Renal cortical epithelial cell (primary cell): ENCODE data around the gene CHST7. TPM values are rescaled to one million over a fixed set of nuclear protein-coding genes. Genes with fewer than 3 reads are reported as not detected.
A peak's percentile ranks its signal among the peaks of the same experiment; 100 is the strongest.
"Not testable (repeated sequence)": the region's sequence is repeated elsewhere in the genome, so short reads cannot be mapped to it uniquely, and the experiment has no call there.

Experiments used
- DNase-seq: peaks from one replicate; pipeline ENCODE4 v3.0.0-alpha.2; 2011; ENCODE audit warnings: low read depth
- total RNA-seq: library from RNA; depleted of rRNA; stranded (reverse); fragments of >200 nt; gene quantifications from 2 replicates; pipeline ENCODE4 v1.2.3, GENCODE V29; 2014

CHST7 gene, protein sequence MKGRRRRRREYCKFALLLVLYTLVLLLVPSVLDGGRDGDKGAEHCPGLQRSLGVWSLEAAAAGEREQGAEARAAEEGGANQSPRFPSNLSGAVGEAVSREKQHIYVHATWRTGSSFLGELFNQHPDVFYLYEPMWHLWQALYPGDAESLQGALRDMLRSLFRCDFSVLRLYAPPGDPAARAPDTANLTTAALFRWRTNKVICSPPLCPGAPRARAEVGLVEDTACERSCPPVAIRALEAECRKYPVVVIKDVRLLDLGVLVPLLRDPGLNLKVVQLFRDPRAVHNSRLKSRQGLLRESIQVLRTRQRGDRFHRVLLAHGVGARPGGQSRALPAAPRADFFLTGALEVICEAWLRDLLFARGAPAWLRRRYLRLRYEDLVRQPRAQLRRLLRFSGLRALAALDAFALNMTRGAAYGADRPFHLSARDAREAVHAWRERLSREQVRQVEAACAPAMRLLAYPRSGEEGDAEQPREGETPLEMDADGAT
- 5.7 and 13.0 TPM in 2 replicates for total RNA-seq

DNA sequence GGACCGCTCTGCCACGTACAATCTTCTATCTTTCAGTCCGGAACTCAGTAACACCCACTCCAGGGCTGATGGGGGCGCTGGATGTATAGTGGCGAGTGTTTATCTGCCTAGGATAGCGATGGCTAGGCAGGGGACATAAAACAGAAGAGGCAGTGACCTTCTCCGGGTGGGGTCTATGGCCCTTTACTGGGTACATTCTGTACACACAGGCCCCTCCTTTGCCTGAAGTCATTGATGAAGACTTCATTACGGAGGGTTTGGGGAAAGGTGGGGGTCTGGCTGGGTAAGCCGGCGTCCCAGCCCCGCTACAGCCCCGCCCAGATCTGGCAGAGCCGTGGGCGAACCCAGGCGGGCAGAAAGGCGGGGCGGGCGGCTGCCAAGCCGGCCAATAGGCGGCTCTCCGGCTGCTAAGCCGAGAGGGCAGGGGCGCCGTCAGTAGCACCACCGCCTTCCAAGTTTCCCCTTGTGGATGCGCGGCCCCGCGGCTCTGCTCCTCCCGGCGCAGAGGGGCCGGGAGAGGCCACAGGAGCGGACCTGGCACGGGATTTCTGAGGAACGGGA is at the start of gene CHST7:
TSS of gene CHST7 (plus strand) at position 435 of the 561 bp plus-strand sequence. CDS start 167 bp downstream, outside the sequence.
- DNase-seq = no peak

GRCh38 chrX:46528640-46529039 is 44.9 kb upstream of the CHST7 start:
- DNase-seq = not testable (repeated sequence)

- not testable (repeated sequence) for DNase-seq
Measured at GRCh38 chrX:46529740-46530403, 43.7 kb upstream of the CHST7 start.

GRCh38 chrX:46530404-46530908 is 43.1 kb upstream of the CHST7 start:
- DNase-seq = not testable (repeated sequence)

GRCh38 chrX:46531442-46531841 is 42.1 kb upstream of the CHST7 start:
- DNase-seq = no peak

GRCh38 chrX:46543441-46543840 is 30.1 kb upstream of the CHST7 start:
- no peak for DNase-seq

- DNase-seq = not testable (repeated sequence)
Measured at GRCh38 chrX:46544527-46544926, 29.0 kb upstream of the CHST7 start.

DNA sequence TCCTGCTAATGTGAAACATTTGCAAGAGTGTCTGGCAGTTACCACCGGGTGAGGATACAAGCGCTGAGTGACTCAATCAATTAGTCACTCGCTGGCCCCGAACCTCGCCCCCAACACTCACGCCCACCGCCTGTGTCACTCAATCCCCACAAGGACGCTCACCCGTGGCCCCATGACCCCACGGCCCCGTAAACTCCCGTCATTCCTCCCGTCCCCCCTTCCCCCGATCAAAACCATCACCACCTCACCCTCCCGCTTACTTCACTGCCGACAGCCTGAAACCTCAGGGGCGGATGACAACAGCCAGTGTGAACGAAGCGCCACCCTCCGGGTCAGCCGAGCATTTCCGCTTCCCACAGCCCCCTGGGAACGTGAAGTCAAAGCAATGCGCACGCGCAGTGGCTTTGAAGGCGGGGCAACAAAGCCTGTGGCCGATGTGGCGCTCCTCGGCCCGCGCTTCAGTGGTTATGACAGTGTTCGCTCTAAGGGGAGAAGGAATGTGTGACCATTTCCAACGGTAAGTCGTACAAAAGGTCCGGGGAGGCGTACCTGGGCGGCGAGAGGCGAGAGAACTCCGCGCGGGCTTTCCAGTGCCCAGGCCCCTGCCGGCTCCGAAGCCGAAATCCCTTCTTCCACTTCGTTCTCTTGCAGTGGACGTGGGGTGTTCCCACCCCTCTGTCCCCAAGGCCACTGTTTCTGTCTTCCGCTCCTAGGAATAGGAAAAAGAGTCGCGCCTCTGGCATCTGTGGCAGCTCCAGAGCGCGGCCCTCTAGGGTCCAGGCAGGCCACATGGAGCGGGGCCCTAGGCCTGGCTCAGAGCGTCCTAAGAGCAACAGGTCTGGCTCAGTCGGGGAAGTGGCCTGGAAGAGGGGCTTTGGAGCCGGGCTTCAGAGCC is 28.2 kb upstream of the CHST7 start, which contains the start of gene ZNF674:
TSS of gene ZNF674 (minus strand) at position 311 of the 895 bp plus-strand sequence. CDS start 3,334 bp downstream, outside the sequence.
- peak; percentile 86 for DNase-seq

DNA sequence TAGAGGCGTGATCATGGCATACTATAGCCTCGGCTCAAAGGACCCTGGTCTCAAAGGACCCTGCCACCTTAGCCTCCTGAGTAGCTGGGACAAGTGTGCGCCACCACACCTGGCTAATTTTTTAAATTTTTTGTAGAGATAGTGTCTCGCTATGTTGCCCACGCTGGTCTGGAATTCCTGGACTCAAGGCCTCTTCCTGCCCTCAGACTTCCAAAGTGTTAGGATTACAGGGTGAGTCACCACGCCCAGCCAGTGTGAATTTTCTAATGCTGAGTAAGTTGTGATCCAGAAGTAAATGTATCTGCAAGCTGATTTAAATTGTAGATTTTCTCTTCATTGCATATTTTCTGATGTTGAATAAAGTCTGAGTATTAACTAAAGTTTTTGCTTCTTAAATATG is 25.7 kb upstream of the CHST7 start:
- peak; percentile 83 for DNase-seq

- no peak for DNase-seq
Measured at GRCh38 chrX:46549914-46550313, 23.7 kb upstream of the CHST7 start.

GRCh38 chrX:46551494-46552128 is 22.0 kb upstream of the CHST7 start:
- DNase-seq = no peak

DNA sequence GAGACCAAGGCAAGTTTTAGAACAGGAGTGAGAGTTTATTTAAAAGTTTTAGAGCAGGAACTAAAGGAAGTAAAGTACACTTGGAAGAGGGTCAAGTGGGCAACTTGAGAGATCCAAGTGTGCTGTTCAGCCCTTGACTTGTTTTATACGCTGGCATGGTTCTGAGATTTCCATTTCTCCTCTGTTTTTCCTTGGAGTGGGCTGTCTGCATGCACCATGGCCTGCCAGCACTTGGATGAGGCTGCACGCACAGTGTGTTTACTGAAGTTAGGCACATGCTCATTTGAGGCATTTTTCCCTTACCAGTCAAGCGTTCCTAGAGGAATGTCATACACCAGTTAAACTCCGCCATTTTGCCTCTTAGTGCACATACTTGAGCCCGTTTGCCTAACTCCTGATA is 19.6 kb upstream of the CHST7 start:
- DNase-seq = no peak

- no peak for DNase-seq
Measured at GRCh38 chrX:46554942-46555341, 18.6 kb upstream of the CHST7 start.

- DNase-seq = no peak
Measured at GRCh38 chrX:46559062-46559461, 14.5 kb upstream of the CHST7 start.

DNA sequence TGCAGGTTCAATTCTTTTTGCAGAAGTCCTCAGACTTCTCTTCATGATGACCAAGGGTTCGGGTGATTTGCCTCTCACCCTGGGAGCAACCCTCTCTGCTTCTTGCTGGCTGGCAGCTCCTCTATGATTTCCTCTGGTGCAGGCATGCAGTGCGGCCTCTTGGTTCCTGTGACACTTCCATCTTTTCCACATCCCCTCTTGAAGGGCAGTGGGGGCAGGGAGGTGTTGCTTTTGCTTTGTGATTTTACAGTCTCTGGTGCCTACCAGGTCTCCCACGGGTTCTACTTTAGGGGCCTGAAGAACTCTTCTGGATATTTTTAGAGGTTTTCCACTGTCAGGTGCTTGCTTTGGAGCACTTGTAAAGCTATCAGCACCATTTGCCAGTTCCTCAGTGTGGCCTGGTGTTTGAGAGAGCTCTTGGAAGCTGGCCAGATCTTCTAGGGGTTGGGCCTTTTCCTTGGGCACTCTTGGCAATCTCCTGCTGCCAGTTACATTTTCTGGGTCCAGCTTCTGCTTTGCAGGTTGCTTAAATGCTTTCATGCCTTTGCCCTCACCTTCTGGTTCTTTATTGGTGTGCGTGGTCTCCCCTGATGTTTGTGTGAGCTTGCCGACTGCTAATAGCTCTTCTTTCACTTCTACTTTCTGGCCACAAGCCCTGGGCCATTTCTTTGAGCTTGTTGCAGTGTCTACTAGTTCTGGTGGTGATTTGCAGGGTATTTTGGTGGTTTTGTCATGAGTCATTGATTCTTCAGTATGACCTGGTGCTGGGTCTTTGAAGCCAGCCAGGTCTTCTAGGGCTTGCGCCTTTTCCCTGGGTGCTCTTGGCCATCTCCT is 11.5 kb upstream of the CHST7 start:
- peak; percentile 57 for DNase-seq

DNA sequence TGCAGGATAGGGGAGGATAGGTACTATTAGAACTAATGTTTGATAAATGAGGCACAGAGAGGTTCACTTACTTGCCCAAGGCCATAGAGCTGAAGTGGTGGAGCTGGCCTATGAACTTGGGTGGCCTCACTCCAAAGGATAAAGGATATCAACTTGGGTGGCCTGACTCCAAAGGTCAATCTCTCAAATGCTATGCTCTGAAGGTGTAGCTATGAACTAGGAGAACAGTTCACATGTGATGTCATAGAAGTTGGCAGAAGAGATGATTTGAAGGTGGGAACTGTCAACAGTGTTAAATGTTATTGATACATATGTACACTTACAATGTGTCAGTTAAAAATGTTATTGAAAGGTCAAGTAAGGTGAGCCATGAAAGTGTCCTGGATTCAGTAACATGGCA is 6.2 kb upstream of the CHST7 start:
- no peak for DNase-seq

GRCh38 chrX:46569621-46570020 is 3.9 kb upstream of the CHST7 start:
- DNase-seq = no peak

DNA sequence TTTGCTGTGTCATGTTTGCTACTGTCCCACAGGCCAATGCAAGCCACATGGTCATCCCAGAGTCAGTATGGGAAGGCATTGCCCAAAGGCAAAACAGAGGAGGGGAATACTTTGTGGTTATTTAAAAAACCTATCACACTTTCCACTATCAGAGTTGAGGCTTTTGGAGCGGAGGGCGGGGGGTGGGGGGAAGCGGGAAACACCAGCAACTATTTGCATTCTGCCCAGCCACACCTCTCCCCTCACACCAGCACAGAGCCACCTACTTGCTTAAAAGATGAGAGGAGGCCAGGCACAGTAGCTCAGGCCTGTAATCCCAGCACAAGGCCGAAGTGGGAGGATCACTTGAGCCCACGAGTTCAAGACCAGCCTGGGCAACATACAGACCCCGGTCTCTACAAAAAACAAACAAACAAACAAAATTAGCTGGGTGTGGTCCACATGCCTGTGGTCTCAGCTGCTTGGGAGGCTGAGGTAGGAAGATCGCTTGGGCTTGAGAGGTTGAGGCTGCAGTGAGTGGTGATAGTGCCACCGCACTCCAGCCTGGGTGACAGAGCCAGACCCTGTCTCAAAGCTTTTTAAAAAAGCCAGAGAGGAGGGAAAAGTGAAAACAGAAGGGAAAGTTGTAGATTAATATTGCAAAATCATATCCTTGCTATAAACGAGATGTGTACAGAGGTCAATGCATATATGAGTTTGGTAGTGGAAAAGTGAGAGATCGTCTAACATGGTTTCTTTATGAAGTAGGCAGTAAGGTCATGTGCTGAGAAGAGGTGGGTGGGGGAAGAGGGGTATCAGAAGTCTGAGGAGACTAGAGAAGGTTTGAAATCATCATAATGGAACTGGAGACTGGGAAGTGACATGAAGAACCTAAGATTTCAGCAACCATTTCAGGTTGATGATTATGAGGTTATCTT is 1.9 kb upstream of the CHST7 start:
- no peak for DNase-seq
